K562 (cell line): ENCODE measurements around the gene TUBB4B. TPM values are rescaled to one million over a fixed set of nuclear protein-coding genes. Genes with fewer than 3 reads are reported as not detected.

ENCODE experiments used
- AFF4 ChIP-seq: sonication (generic); formaldehyde crosslinking; IDR thresholded peaks from 2 replicates; pipeline ENCODE4 v1.8.0; 2023; ENCODE audit warnings: mild to moderate bottlenecking, missing genetic modification reagents
- BRF1 ChIP-seq: IDR thresholded peaks from 3 replicates; pipeline ENCODE4 v1.6.1; 2011; ENCODE audit warnings: borderline replicate concordance, mild to moderate bottlenecking; ENCODE audit not compliant: insufficient read length; ENCODE audit errors: extremely low read depth
- CBX1 ChIP-seq: sonication (generic); IDR thresholded peaks from 2 replicates; pipeline ENCODE4 v1.6.1; 2016; ENCODE audit warnings: antibody characterized with exemption, low read depth, mild to moderate bottlenecking
- CREB1 ChIP-seq, 2 experiments: sonication (generic) in 1 of 2; formaldehyde crosslinking in 1 of 2; IDR thresholded peaks; 2 replicates each; pipeline versions ENCODE4 v1.6.1 to v1.8.0; 2012 to 2022; ENCODE audit warnings: inconsistent platforms in 1 of 2, mild to moderate bottlenecking in 1 of 2, missing genetic modification reagents in 1 of 2, moderate library complexity in 1 of 2
- ESRRB ChIP-seq: fragments of 250-450 bp; sonication (Bioruptor Pico); IDR thresholded peaks from 2 replicates; pipeline ENCODE4 v1.5.0; 2020; ENCODE audit warnings: mild to moderate bottlenecking, moderate library complexity, borderline replicate concordance
- FOXK2 ChIP-seq, 2 experiments: fragments of 450-650 bp; IDR thresholded peaks in 1 of 2; conservative IDR thresholded peaks in 1 of 2; 2 replicates each; pipeline ENCODE4 v1.6.1; 2016; ENCODE audit warnings: low read depth in 2 of 2, mild to moderate bottlenecking in 1 of 2
- GATAD2A ChIP-seq: fragments of 450-650 bp; IDR thresholded peaks from 2 replicates; pipeline ENCODE4 v1.6.1; 2017
- HDGF ChIP-seq: fragments of 450-650 bp; IDR thresholded peaks from 2 replicates; pipeline ENCODE4 v1.6.1; 2016
- NR2C2 ChIP-seq, 2 experiments: fragments of 200-800 bp in 1 of 2; sonication (Bioruptor generic) in 1 of 2; sonication (generic) in 1 of 2; formaldehyde crosslinking in 1 of 2; IDR thresholded peaks; 2 replicates each; pipeline versions ENCODE4 v1.6.1 to v1.8.0; 2016 to 2022; ENCODE audit warnings: mild to moderate bottlenecking in 1 of 2, missing compliant biosample characterization in 1 of 2, missing genetic modification characterization in 1 of 2, missing genetic modification reagents in 1 of 2
- POLR3A ChIP-seq: IDR thresholded peaks from 2 replicates; pipeline ENCODE4 v1.6.1; 2011; ENCODE audit warnings: borderline replicate concordance, mild to moderate bottlenecking, moderate library complexity; ENCODE audit not compliant: insufficient read length, insufficient read depth; ENCODE audit errors: extremely low read depth
- RFX7 ChIP-seq: fragments of 250-450 bp; sonication (Bioruptor Pico); IDR thresholded peaks from 2 replicates; pipeline ENCODE4 v1.5.1; 2021; ENCODE audit warnings: mild to moderate bottlenecking
- YBX1 ChIP-seq: fragments of 450-650 bp; IDR thresholded peaks from 2 replicates; pipeline ENCODE4 v1.7.1; 2016; ENCODE audit warnings: mild to moderate bottlenecking
- ZBTB8A ChIP-seq: fragments of 450-650 bp; IDR thresholded peaks from 2 replicates; pipeline ENCODE4 v1.6.1; 2018; ENCODE audit warnings: mild to moderate bottlenecking, moderate library complexity; ENCODE audit not compliant: partially characterized antibody
- ZNF589 ChIP-seq: fragments of 200-800 bp; sonication (Bioruptor generic); IDR thresholded peaks from 2 replicates; pipeline ENCODE4 v1.6.1; 2016; ENCODE audit warnings: low read depth, missing genetic modification characterization, missing compliant biosample characterization
- ZNF592 ChIP-seq: fragments of 450-650 bp; IDR thresholded peaks from 2 replicates; pipeline ENCODE4 v1.6.1; 2017; ENCODE audit warnings: antibody characterized with exemption, mild to moderate bottlenecking
- polyA plus RNA-seq, 8 experiments: library from polyadenylated mRNA; depleted of rRNA in 4 of 8; stranded (reverse) in 5 of 8; unstranded in 3 of 8; fragments of >200 nt; fragmentation: Nextera tagmentation in 2 of 8; fragmentation: Illumina TruSeq in 1 of 8; extraction: Ambion mirVana in 2 of 8; extraction: Trizol in 1 of 8; gene quantifications; 2 replicates each; pipeline versions ENCODE4 v1.2.1 to v1.2.3, GENCODE V29; 2011 to 2014; ENCODE audit warnings: inconsistent platforms in 1 of 8, missing spikeins in 1 of 8
- total RNA-seq, 7 experiments: library from RNA; depleted of rRNA in 6 of 7; stranded (reverse); fragments of >200 nt in 6 of 7; fragmentation: Illumina TruSeq in 2 of 7; extraction: Trizol in 2 of 7; gene quantifications; 2 replicates each; pipeline versions ENCODE4 v1.2.1 to v1.2.3, GENCODE V29; 2011 to 2021; ENCODE audit warnings: low replicate concordance in 1 of 7
- TF ChIP-seq, protein P1 (sequence below): fragments of 250-450 bp; sonication (Bioruptor Pico); IDR thresholded peaks from 2 replicates; pipeline ENCODE4 v1.4.0; 2020; ENCODE audit warnings: borderline replicate concordance

Gene TUBB4B
- total and polyA plus RNA-seq, 9 of the 15 experiments (the other 6 are each of a cell fraction or from before 2014, with no cell fraction given): 24.1 to 443 (median 268) TPM

DNA sequence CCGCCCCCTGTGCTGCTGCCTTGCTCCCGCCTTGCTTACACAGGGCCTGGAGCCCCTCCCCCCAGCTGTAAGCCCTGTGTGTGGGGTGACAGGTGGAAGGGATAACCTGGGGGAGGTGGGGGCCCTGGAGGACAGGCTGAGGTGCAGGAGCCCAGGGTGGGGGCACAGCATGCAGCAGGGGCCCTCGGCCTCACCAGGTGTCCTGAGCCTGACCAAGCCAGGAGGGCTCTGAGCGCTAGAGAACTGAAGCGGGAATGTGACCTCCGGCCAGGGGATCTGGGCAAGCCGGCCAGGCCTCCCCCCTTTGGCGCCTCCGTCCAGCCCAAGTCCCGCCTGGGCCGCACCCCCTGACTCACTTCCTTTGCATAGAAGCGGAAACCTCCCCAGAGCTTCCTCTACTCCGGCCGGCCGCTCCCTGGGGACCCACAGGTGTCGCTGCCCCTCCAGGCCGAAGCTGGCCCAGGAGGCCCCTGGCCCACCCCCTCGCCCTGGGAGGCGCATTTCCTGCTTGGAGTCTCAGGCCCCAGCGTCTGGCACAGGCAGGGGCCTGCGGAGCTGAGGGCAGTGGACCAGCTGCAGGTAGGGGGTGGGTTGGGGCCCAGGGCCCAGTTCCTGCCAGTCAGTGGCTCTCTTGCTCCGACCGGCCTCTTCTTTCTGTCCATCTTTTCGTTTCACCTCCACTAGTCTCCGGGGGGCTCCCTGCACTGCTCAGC, 36.4 kb downstream of the TUBB4B start, which contains the start of gene TOR4A (continued):
- TF ChIP-seq AFF4 (CRISPR knock-in tag) (peak; percentile 51; the same call in 1 of the 2 replicates), CBX1 (0 out of 2 replicates have a peak, but pooled peaks have one; percentile 21), HDGF (no peak), GATAD2A (peak; percentile 32; the same call in 1 of the 2 replicates), BRF1 (no peak), RFX7 (CRISPR knock-in tag) (no peak), ESRRB (no peak), NR2C2 (CRISPR knock-in tag; IDR thresholded peaks at IDR 0.05) (peak; percentile 65; the same call in 1 of the 2 replicates), NR2C2 (tag; IDR thresholded peaks at IDR 0.05) (peak; percentile 79), YBX1 (no peak), ZBTB8A (no peak), POLR3A (no peak), ZNF589 (CRISPR knock-in tag) (no peak), FOXK2 (conservative IDR thresholded peaks at IDR 0.05 in 1 of 2, IDR thresholded peaks at IDR 0.05 in 1 of 2; ENCODE audit: low read depth in 2 of 2) (no peak; a peak in 1 of 4 replicates), ZNF592 (no peak), CREB1 (IDR thresholded peaks at IDR 0.05) (no peak; the same call in 1 of the 2 replicates), CREB1 (CRISPR knock-in tag; IDR thresholded peaks at IDR 0.05) (no peak; the same call in 1 of the 2 replicates)
- TF ChIP-seq, protein P1, sequence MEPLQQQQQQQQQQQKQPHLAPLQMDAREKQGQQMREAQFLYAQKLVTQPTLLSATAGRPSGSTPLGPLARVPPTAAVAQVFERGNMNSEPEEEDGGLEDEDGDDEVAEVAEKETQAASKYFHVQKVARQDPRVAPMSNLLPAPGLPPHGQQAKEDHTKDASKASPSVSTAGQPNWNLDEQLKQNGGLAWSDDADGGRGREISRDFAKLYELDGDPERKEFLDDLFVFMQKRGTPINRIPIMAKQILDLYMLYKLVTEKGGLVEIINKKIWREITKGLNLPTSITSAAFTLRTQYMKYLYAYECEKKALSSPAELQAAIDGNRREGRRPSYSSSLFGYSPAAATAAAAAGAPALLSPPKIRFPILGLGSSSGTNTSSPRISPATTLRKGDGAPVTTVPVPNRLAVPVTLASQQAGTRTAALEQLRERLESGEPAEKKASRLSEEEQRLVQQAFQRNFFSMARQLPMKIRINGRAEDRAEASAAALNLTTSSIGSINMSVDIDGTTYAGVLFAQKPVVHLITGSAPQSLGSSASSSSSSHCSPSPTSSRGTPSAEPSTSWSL (CRISPR knock-in tag): no peak
